Neural crest cell (in vitro differentiated cells): ENCODE data around the gene POLR2A. TPM values are rescaled to one million over a fixed set of nuclear protein-coding genes. Genes with fewer than 3 reads are reported as not detected.

Experiments used
- DNase-seq: peaks from one replicate; pipeline ENCODE4 v3.0.0; 2021; ENCODE audit warnings: low read depth, mixed read lengths, low spot score
- H3K27ac Mint-ChIP-seq: one replicate; pipeline ENCODE4 v1.8.0; 2021; ENCODE audit warnings: mild to moderate bottlenecking, mixed read lengths; ENCODE audit not compliant: unreplicated experiment
- H3K27me3 Mint-ChIP-seq: 2 replicates; pipeline ENCODE4 v1.8.0; 2021; ENCODE audit warnings: low read depth, mild to moderate bottlenecking, mixed read lengths
- H3K36me3 Mint-ChIP-seq: 2 replicates; pipeline ENCODE4 v1.8.0; 2021; ENCODE audit warnings: low read depth, mild to moderate bottlenecking, mixed read lengths
- H3K4me1 Mint-ChIP-seq: 2 replicates; pipeline ENCODE4 v1.8.0; 2021; ENCODE audit warnings: mixed read lengths
- H3K4me3 Mint-ChIP-seq: one replicate; pipeline ENCODE4 v1.8.0; 2021; ENCODE audit warnings: mild to moderate bottlenecking, mixed read lengths
- H3K9me3 Mint-ChIP-seq: 2 replicates; pipeline ENCODE4 v1.8.0; 2021; ENCODE audit warnings: mixed read lengths
- total RNA-seq: library from RNA; stranded (reverse); gene quantifications from 2 replicates; pipeline ENCODE4 v1.2.1, GENCODE V29; 2021
- TF ChIP-seq, protein P1 (sequence below): fragments of 200-600 bp; sonication (generic); conservative IDR thresholded peaks from 2 replicates; pipeline ENCODE4 v1.5.0; 2021; ENCODE audit warnings: antibody characterized with exemption, mild to moderate bottlenecking

The POLR2A gene
- total RNA-seq, 1 donor from 2014 or later = 181 TPM

DNA sequence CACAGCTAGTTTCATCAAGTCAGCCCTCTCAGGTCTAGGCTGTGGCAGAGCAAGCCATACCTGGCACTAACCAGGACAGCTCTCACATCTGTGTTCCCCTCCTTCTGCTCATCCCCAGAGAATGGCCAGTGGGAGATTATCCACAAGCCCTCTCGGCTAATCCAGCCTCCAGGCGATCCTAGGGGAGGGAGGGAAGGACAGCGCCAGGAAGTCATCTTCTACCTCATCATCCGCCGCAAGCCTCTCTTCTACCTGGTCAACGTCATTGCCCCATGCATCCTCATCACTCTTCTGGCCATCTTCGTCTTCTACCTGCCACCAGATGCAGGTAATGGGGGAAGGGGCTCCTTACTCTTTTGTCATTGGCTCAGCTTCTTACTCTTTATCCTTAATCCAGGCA, 35.7 kb upstream of the POLR2A start:
- H3K4me3 Mint-ChIP-seq = no peak overlapping the region

DNA sequence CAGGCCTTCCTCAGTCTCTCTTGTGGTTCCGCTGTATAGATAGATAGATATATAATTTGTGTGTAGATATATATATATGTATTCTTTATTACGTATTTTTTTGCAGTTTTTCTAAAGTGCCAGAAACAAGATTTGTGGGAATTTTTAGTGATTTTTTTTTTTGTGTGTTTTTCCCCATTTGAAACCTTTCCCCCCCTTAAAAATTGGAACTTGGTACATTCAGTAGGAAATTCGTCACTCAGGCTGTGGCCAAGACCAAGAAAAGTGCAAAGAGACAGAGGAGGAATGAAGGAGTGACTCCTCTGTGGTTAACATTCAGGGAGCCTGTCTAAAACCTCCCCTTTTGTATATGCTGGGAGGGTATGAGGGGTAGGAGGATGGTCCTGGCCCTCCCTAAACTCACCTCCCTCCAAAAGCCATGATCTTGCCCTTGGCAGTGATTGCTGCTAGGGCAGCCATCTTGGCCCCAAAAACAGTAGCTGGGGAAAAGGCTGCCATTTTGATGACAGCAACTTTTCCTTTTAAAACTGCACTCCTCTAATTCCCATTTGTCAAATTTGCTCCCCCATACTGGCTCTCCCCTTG, 24.1 kb upstream of the POLR2A start:
- no peak overlapping the region for H3K27ac Mint-ChIP-seq
- peaks cover 2% of the 10 kb centered on the region for H3K36me3 Mint-ChIP-seq
- H3K9me3 Mint-ChIP-seq = no peaks in the 10 kb centered on the region
- TF ChIP-seq, protein P1, sequence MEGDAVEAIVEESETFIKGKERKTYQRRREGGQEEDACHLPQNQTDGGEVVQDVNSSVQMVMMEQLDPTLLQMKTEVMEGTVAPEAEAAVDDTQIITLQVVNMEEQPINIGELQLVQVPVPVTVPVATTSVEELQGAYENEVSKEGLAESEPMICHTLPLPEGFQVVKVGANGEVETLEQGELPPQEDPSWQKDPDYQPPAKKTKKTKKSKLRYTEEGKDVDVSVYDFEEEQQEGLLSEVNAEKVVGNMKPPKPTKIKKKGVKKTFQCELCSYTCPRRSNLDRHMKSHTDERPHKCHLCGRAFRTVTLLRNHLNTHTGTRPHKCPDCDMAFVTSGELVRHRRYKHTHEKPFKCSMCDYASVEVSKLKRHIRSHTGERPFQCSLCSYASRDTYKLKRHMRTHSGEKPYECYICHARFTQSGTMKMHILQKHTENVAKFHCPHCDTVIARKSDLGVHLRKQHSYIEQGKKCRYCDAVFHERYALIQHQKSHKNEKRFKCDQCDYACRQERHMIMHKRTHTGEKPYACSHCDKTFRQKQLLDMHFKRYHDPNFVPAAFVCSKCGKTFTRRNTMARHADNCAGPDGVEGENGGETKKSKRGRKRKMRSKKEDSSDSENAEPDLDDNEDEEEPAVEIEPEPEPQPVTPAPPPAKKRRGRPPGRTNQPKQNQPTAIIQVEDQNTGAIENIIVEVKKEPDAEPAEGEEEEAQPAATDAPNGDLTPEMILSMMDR = no peak
- no peaks in the 10 kb centered on the region for H3K27me3 Mint-ChIP-seq
- H3K4me1 Mint-ChIP-seq = peaks cover 12% of the 10 kb centered on the region
- DNase-seq = no peak
- H3K4me3 Mint-ChIP-seq = peak overlapping the region; percentile 61

More for the DNA sequence above, 35.7 kb upstream of the POLR2A start:
- TF ChIP-seq, protein P1 = no peak
- H3K27ac Mint-ChIP-seq = no peak overlapping the region
- H3K4me1 Mint-ChIP-seq = peaks cover 16% of the 10 kb centered on the region
- DNase-seq = no peak
- H3K27me3 Mint-ChIP-seq = peaks cover 26% of the 10 kb centered on the region
- no peaks in the 10 kb centered on the region for H3K9me3 Mint-ChIP-seq
- H3K36me3 Mint-ChIP-seq = no peaks in the 10 kb centered on the region

GRCh38 chr17:7460850-7461660, 23.1 kb upstream of the POLR2A start:
- TF ChIP-seq, protein P1 = no peak
- Mint-ChIP-seq H3K4me3 (no peak overlapping the region), H3K9me3 (no peaks in the 10 kb centered on the region), H3K36me3 (peaks cover 2% of the 10 kb centered on the region), H3K27me3 (no peaks in the 10 kb centered on the region), H3K4me1 (peaks cover 6% of the 10 kb centered on the region), H3K27ac (no peak overlapping the region)
- no peak for DNase-seq

DNA sequence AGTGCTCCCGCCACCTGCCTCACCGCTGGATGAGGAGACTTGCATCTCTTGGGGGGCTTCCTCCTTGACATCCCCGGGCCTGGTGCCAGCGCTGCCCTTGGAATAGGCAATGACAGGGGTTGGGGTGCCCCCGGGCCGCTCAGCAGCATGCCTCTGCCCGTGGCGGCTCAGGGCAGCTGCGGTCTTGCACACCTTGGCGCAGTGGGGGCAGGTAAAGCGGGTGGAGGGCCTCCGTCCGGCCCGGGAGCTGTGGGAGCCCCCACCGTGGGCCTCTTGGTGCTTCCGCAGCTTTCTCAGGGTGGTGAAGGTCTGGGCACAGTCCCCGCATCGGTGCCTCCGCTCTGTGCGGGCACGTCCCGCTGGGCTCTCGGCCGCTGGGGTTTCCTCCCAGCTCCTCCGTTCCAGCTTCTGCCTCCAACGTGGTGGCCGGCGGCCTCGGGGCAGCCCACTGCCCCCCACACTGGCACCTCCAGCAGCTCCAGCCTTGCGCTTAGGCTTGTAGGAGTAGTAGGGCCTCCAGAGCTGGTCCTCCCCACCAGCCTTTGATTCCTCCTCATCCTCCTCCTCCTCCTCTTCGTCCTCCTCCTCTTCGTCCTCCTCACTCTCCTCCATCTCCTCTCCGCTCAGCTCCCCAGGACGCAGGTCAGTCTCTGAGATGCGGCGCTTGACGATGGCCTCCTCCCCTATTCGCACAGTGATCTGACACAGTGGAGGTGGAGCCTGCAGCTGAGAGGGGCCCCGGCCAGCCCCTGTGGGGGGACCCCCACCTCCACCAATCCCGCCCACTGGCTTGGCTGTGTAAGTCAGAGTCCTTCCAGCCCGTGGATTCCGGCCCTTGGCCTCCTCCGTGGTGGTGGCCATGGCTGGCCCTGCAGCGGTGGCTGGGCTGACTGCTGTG, 21.4 kb upstream of the POLR2A start:
- TF ChIP-seq, protein P1 = no peak
- no peak overlapping the region for H3K4me3 Mint-ChIP-seq
- H3K27me3 Mint-ChIP-seq = no peaks in the 10 kb centered on the region
- no peak overlapping the region for H3K27ac Mint-ChIP-seq
- peaks cover 17% of the 10 kb centered on the region for H3K4me1 Mint-ChIP-seq
- peaks cover 2% of the 10 kb centered on the region for H3K36me3 Mint-ChIP-seq
- no peak for DNase-seq
- no peaks in the 10 kb centered on the region for H3K9me3 Mint-ChIP-seq

DNA sequence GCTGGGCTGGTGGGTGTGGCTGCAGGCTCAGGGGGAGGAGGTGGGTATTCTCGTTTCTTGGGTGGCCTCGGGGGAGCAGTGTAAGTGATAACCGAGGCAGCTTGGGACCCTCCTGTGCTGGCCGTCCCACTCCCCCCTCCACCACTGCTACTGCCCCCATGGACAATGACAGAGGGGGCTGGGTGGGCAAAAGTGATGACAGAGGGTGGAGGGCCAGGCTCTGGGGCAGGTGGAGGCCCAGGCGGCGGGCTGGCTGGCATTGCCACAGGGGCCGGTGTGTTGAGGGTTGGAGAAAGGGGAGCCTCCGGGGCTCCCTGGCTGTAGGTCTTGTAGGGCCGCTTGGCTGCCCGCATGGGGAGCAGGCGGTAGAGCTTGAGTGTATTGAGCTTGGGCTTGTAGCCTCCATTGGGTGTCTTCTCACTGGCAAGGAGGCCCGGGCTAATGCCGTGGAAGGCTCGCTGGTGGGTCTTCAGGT, 20.8 kb upstream of the POLR2A start:
- DNase-seq = no peak
- H3K4me1 Mint-ChIP-seq = peaks cover 19% of the 10 kb centered on the region
- no peaks in the 10 kb centered on the region for H3K27me3 Mint-ChIP-seq
- peaks cover 2% of the 10 kb centered on the region for H3K36me3 Mint-ChIP-seq
- no peak overlapping the region for H3K27ac Mint-ChIP-seq
- no peak overlapping the region for H3K4me3 Mint-ChIP-seq
- TF ChIP-seq, protein P1 = no peak
- H3K9me3 Mint-ChIP-seq = no peaks in the 10 kb centered on the region
